Keratinocyte (primary cell): Measurements from ENCODE around the gene TUG1. TPM values are rescaled to one million over a fixed set of nuclear protein-coding genes. Genes with fewer than 3 reads are reported as not detected.

ENCODE experiments used
- DNase-seq: peaks from one replicate; pipeline ENCODE4 v3.0.0-alpha.2; 2011; ENCODE audit warnings: low read depth, missing footprints, low spot score
- FAIRE-seq: peaks from 2 replicates; lab custom pipeline; 2011; peaks lifted over from hg19 to GRCh38; lab: Jason Lieb, UNC
- H2AFZ ChIP-seq: 2 replicates; pipeline ENCODE4 v1.6.0; 2012; ENCODE audit warnings: low read length, control low read depth, inconsistent platforms; ENCODE audit not compliant: control insufficient read depth
- H3K27ac ChIP-seq: 2 replicates; pipeline ENCODE4 v1.5.1; 2011; ENCODE audit warnings: low read length; ENCODE audit not compliant: control insufficient read depth, insufficient read depth
- H3K27me3 ChIP-seq: 3 replicates; pipeline ENCODE4 v1.6.0; 2011; ENCODE audit warnings: low read length; ENCODE audit not compliant: control insufficient read depth, insufficient read depth; ENCODE audit errors: extremely low read depth
- H3K36me3 ChIP-seq, 2 experiments: 2 replicates in 1 of 2; 3 replicates in 1 of 2; pipeline ENCODE4 v1.5.1; 2011; ENCODE audit warnings: low read length in 2 of 2, mild to moderate bottlenecking in 1 of 2; ENCODE audit not compliant: control insufficient read depth in 2 of 2, insufficient read depth in 2 of 2; ENCODE audit errors: extremely low read depth in 1 of 2
- H3K4me1 ChIP-seq: 3 replicates; pipeline ENCODE4 v1.5.1; 2011; ENCODE audit warnings: low read length; ENCODE audit not compliant: control insufficient read depth, insufficient read depth; ENCODE audit errors: extremely low read depth
- H3K4me2 ChIP-seq: 3 replicates; pipeline ENCODE4 v1.6.0; 2011; ENCODE audit warnings: low read depth, low read length; ENCODE audit not compliant: control insufficient read depth, insufficient read depth; ENCODE audit errors: extremely low read depth
- H3K4me3 ChIP-seq, 3 experiments: fragments of 200-600 bp in 1 of 3; sonication (generic) in 1 of 3; 2 replicates in 2 of 3; 3 replicates in 1 of 3; pipeline ENCODE4 v1.5.1; 2011 to 2016; ENCODE audit warnings: low read length in 3 of 3, mild to moderate bottlenecking in 3 of 3, control low read depth in 2 of 3, inconsistent platforms in 1 of 3, low read depth in 1 of 3, mixed read lengths in 1 of 3, mixed run types in 1 of 3, moderate library complexity in 1 of 3; ENCODE audit not compliant: control insufficient read depth in 2 of 3, insufficient read depth in 2 of 3; ENCODE audit errors: extremely low read depth in 1 of 3
- H3K79me2 ChIP-seq: 2 replicates; pipeline ENCODE4 v1.6.0; 2012; ENCODE audit warnings: low read length; ENCODE audit not compliant: control insufficient read depth, insufficient read depth
- H3K9ac ChIP-seq: 3 replicates; pipeline ENCODE4 v1.6.0; 2011; ENCODE audit warnings: low read length; ENCODE audit not compliant: control insufficient read depth, insufficient read depth; ENCODE audit errors: extremely low read depth
- H3K9me1 ChIP-seq: 3 replicates; pipeline ENCODE4 v1.6.0; 2011; ENCODE audit warnings: low read length; ENCODE audit not compliant: control insufficient read depth, insufficient read depth; ENCODE audit errors: extremely low read depth
- H3K9me3 ChIP-seq: 2 replicates; pipeline ENCODE4 v1.5.1; 2012; ENCODE audit warnings: low read depth, low read length; ENCODE audit not compliant: control insufficient read depth
- H4K20me1 ChIP-seq: 3 replicates; pipeline ENCODE4 v1.6.0; 2011; ENCODE audit warnings: low read length; ENCODE audit not compliant: control insufficient read depth, insufficient read depth; ENCODE audit errors: extremely low read depth
- CTCF ChIP-seq, 3 experiments: IDR thresholded peaks in 1 of 3; conservative IDR thresholded peaks in 1 of 3; optimal IDR thresholded peaks in 1 of 3; 2 replicates in 2 of 3; 3 replicates in 1 of 3; pipeline versions ENCODE3 to v1.5.1; 2011; ENCODE audit warnings: low read length in 3 of 3, mild to moderate bottlenecking in 3 of 3, moderate library complexity in 2 of 3, control low read depth in 1 of 3, inconsistent platforms in 1 of 3; ENCODE audit not compliant: insufficient read depth in 2 of 3; ENCODE audit errors: extremely low read depth in 1 of 3
- EZH2 ChIP-seq: IDR thresholded peaks from one replicate; pipeline ENCODE4 v1.6.1; 2012; ENCODE audit warnings: inconsistent platforms, mild to moderate bottlenecking, low read length, moderate library complexity
- dilution Hi-C: fragments of 300-500 bp; cut with MboI; formaldehyde crosslinking; loops from one replicate; pipeline ENCODE4 v1.7.0; 2020; ENCODE audit warnings: low sequenced_read_pairs; ENCODE audit not compliant: extremely low pct_ligation_motif_present
- polyA plus RNA-seq, 5 experiments: library from polyadenylated mRNA; depleted of rRNA in 3 of 5; stranded (reverse) in 3 of 5; stranded (forward) in 1 of 5; unstranded in 1 of 5; fragments of >200 nt; gene quantifications; 1 replicate in 1 of 5; 2 replicates in 3 of 5; 3 replicates in 1 of 5; pipeline versions ENCODE4 v1.2.1 to v1.2.3, GENCODE V29; 2011 to 2012; ENCODE audit warnings: missing spikeins in 2 of 5, low read depth in 1 of 5, low replicate concordance in 1 of 5

TUG1 gene
- polyA plus RNA-seq, 1 donor (not counting 4 experiments of a cell fraction or from before 2014, with no cell fraction given): 77.1 TPM

- Histone ChIP-seq H2AFZ (no peak overlapping the region), H3K79me2 (no peaks in the 10 kb centered on the region), H3K9me1 (no peaks in the 10 kb centered on the region), H3K27me3 (no peaks in the 10 kb centered on the region), H3K4me2 (no peak overlapping the region), H3K9me3 (no peaks in the 10 kb centered on the region), H3K27ac (no peak overlapping the region), H3K4me1 (no peaks in the 10 kb centered on the region), H3K4me3 (no peak overlapping the region), H3K9ac (no peak overlapping the region), H4K20me1 (no peaks in the 10 kb centered on the region), H3K36me3 (no peaks in the 10 kb centered on the region)
- TF ChIP-seq EZH2 (no peak), CTCF (optimal IDR thresholded peaks at IDR 0.05 in 1 of 3, IDR thresholded peaks at IDR 0.05 in 1 of 3, conservative IDR thresholded peaks at IDR 0.05 in 1 of 3; ENCODE audit: extremely low read depth in 1 of 3, insufficient read depth in 2 of 3, low read length in 3 of 3) (no peak)
- FAIRE-seq (no peak), DNase-seq (no peak)
- dilution Hi-C loops: no loop called here
Measured at GRCh38 chr22:31001124-31001770, 32.2 kb downstream of the TUG1 start.

GRCh38 chr22:31005535-31005934 lies 36.5 kb downstream of the TUG1 start:
- H3K79me2 ChIP-seq: no peaks in the 10 kb centered on the region
- H2AFZ ChIP-seq: no peak overlapping the region
- no peaks in the 10 kb centered on the region for H3K4me1 ChIP-seq
- no peak for FAIRE-seq
- no peaks in the 10 kb centered on the region for H3K9me1 ChIP-seq
- no peaks in the 10 kb centered on the region for H3K27me3 ChIP-seq
- no peak for DNase-seq
- H3K36me3 ChIP-seq: no peaks in the 10 kb centered on the region
- dilution Hi-C loops: no loop called here
- TF ChIP-seq CTCF (optimal IDR thresholded peaks at IDR 0.05 in 1 of 3, IDR thresholded peaks at IDR 0.05 in 1 of 3, conservative IDR thresholded peaks at IDR 0.05 in 1 of 3; ENCODE audit: extremely low read depth in 1 of 3, insufficient read depth in 2 of 3, low read length in 3 of 3) (no peak), EZH2 (no peak)
- H3K4me3 ChIP-seq: no peak overlapping the region
- H3K4me2 ChIP-seq: no peak overlapping the region
- no peaks in the 10 kb centered on the region for H3K9me3 ChIP-seq
- H4K20me1 ChIP-seq: no peaks in the 10 kb centered on the region
- H3K27ac ChIP-seq: no peak overlapping the region
- no peak overlapping the region for H3K9ac ChIP-seq
